RCC 7860 (cell line): ENCODE measurements around the gene ULK4.

ENCODE experiments used
- DNase-seq: peaks from one replicate; pipeline ENCODE4 v3.0.0-alpha.2; 2015; ENCODE audit warnings: low spot score
- FAIRE-seq: peaks from 2 replicates; lab custom pipeline; 2012; peaks lifted over from hg19 to GRCh38; lab: Jason Lieb, UNC

Gene ULK4

GRCh38 chr3:41328926-41329325 lies 633.0 kb downstream of the ULK4 start:
- FAIRE-seq: no peak
- DNase-seq: no peak

GRCh38 chr3:41327718-41328117 lies 634.2 kb downstream of the ULK4 start:
- FAIRE-seq: no peak

GRCh38 chr3:41324156-41324475 lies 637.8 kb downstream of the ULK4 start:
- no peak for FAIRE-seq

More at GRCh38 chr3:41327718-41328117, 634.2 kb downstream of the ULK4 start:
- DNase-seq: no peak

GRCh38 chr3:41323467-41324155 lies 638.3 kb downstream of the ULK4 start:
- FAIRE-seq (no peak), DNase-seq (no peak)

More at GRCh38 chr3:41324156-41324475, 637.8 kb downstream of the ULK4 start:
- DNase-seq: no peak

GRCh38 chr3:41321642-41321980 lies 640.3 kb downstream of the ULK4 start:
- no peak for FAIRE-seq

GRCh38 chr3:41320953-41321641 lies 640.8 kb downstream of the ULK4 start:
- DNase-seq (no peak), FAIRE-seq (no peak)

More at GRCh38 chr3:41321642-41321980, 640.3 kb downstream of the ULK4 start:
- no peak for DNase-seq

GRCh38 chr3:41318520-41318919 lies 643.4 kb downstream of the ULK4 start:
- FAIRE-seq (no peak), DNase-seq (peak; percentile 75)

- DNase-seq: peak; percentile 93
- FAIRE-seq: peak; percentile 99
Observed at GRCh38 chr3:41317718-41318117, 644.2 kb downstream of the ULK4 start.

GRCh38 chr3:41317298-41317697 lies 644.6 kb downstream of the ULK4 start:
- FAIRE-seq (no peak), DNase-seq (no peak)

GRCh38 chr3:41315126-41315525 lies 646.8 kb downstream of the ULK4 start:
- no peak for FAIRE-seq
- DNase-seq: no peak

GRCh38 chr3:41308119-41308518 lies 653.8 kb downstream of the ULK4 start:
- DNase-seq: no peak
- no peak for FAIRE-seq

- no peak for DNase-seq
- FAIRE-seq: no peak
Observed at GRCh38 chr3:41307065-41307464, 654.8 kb downstream of the ULK4 start.

- DNase-seq (peak; percentile 57), FAIRE-seq (no peak)
Observed at GRCh38 chr3:41304593-41304992, 657.3 kb downstream of the ULK4 start.

- FAIRE-seq: no peak
- no peak for DNase-seq
Observed at GRCh38 chr3:41302295-41302694, 659.6 kb downstream of the ULK4 start.

- FAIRE-seq: peak; percentile 28
- DNase-seq: peak; percentile 6
Observed at GRCh38 chr3:41301548-41301947, 660.4 kb downstream of the ULK4 start.

GRCh38 chr3:41299036-41299435 lies 662.9 kb downstream of the ULK4 start:
- FAIRE-seq: no peak

GRCh38 chr3:41297750-41298149 lies 664.2 kb downstream of the ULK4 start:
- no peak for FAIRE-seq
- no peak for DNase-seq

More at GRCh38 chr3:41299036-41299435, 662.9 kb downstream of the ULK4 start:
- DNase-seq: no peak

- DNase-seq (no peak), FAIRE-seq (no peak)
Observed at GRCh38 chr3:41296556-41296955, 665.3 kb downstream of the ULK4 start.

GRCh38 chr3:41295740-41296139 lies 666.2 kb downstream of the ULK4 start:
- DNase-seq (no peak), FAIRE-seq (no peak)

- FAIRE-seq: no peak
- no peak for DNase-seq
Observed at GRCh38 chr3:41293169-41293681, 668.7 kb downstream of the ULK4 start.

- FAIRE-seq: no peak
- DNase-seq: no peak
Observed at GRCh38 chr3:41290736-41291135, 671.2 kb downstream of the ULK4 start.

GRCh38 chr3:41290306-41290705 lies 671.6 kb downstream of the ULK4 start:
- DNase-seq: no peak
- FAIRE-seq: no peak
